Measurements from ENCODE around the gene BNIP1.
A peak's percentile ranks its signal among the peaks of the same experiment; 100 is the strongest.

Gene BNIP1

GRCh38 chr5:173165177-173166016 is 21.1 kb downstream of the BNIP1 start:
- no peak for DNase-seq (ENCODE audit: low spot score)

DNA sequence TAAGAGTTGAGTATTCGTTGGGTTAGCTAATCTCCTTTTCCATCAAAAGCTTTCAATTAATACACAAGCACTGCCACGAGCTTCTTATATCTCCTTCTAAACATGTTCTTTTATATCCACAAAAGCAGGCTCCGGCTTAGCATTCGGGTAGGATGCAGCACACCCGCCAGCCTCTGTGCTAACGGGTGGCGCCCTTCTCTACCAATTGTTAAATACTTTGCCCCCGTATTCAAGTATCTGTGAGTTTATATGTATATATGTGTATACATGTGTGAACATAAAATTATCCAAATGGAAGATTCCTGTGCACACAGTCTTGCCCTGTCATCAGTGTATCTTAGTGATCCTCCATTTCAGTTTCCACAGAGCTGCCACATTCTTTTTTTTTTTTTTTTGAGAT is 27.8 kb downstream of the BNIP1 start:
- no peak for DNase-seq (ENCODE audit: low spot score)

- no peak for DNase-seq (ENCODE audit: low spot score)
Observed at GRCh38 chr5:173175523-173175922, 31.2 kb downstream of the BNIP1 start.

- DNase-seq (ENCODE audit: low spot score) = no peak
Observed at GRCh38 chr5:173178369-173178910, 34.1 kb downstream of the BNIP1 start.

GRCh38 chr5:173180331-173180730 is 36.0 kb downstream of the BNIP1 start:
- DNase-seq (ENCODE audit: low spot score) = no peak

DNA sequence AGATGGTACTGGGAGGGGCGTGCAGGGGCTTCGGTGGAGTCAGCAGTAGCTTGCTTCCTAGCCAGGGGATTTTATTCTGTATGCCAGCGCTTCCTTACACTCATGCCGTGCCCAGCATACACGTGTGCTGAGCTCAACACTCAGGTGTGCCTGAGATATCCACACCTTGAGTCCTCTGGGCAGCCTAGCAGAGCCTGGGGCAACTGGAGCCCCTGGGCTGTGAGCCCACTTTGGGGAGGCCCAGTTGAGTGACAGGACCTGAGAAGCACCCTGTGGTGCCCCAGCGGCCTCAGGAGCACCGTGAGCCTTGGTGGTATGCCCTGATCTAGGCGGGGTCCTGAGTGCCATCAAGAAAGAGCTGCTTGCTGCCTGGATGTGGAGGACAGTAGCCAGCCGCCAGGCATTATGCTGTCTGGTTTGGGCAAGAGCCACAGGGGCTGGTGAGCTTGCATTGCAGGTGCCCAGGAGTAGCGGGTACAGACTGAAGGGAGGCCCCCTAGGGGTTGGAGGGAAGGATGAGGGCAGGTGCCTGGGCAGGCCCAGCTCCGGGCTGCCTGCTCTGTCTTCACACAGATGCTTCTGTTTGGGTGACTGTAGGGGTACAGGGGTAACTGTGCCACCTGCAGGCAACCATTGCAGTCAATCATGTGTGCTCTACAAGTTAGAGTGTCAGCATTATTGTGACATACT is 42.9 kb downstream of the BNIP1 start:
- DNase-seq (ENCODE audit: low spot score) = no peak

DNA sequence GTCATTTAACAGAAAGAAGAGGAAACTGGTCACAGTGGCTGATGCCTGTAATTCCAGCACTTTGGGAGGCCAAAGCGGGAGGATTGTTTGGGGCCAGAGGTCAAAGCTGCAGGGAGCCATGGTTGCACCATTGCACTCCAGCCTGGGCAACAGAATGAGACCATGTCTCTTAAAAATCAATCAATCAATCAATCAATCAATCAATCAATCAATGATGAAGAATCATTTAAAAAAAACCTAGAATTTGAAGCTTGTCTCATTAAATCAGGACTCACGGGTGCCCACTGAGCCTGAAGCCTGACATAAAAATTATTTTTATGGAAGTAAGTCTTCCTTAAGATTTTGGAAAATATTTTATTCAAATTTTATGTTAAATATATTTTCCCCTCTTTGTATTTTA is 43.9 kb downstream of the BNIP1 start:
- no peak for DNase-seq (ENCODE audit: low spot score)

DNA sequence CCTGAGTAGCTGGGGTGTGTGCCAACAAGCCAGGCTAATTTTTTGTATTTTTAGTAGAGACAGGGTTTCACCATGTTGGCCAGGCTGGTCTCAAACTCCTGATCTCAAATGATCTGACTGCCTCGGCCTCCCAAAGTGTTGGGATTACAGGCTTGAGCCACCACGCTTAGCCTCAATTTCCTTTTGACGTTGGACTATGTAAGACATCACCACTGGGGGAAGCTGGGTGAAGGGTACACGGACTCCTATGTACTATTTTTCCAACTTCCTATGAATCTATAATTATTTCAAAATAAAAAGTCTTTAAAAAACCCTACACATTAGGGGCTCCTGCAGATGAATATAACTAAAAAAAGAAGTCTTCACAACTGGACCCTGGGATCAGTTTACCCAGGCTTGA is 46.7 kb downstream of the BNIP1 start:
- DNase-seq (ENCODE audit: low spot score) = no peak

- DNase-seq (ENCODE audit: low spot score) = no peak
Observed at GRCh38 chr5:173191561-173191960, 47.2 kb downstream of the BNIP1 start.

DNA sequence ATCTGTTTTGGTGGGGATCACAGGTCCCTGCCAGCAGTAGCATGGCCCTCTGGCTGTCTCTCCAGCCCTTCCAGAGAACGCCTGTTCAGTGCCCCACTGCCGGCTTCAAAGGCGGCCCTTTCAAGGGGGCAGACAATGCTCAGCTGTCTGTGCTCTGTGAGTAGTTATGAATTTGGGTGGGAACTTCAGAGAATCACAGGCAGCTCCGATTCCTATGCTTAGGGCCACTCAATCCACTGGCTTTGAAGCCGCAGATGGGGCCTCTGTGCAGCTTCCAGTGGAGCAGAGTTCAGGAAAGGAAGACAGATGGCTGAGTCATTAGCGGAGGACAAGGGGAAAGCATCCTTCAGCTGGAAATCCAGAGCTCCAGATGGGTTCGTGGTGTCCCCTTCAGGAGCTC is 48.2 kb downstream of the BNIP1 start:
- no peak for DNase-seq (ENCODE audit: low spot score)

DNA sequence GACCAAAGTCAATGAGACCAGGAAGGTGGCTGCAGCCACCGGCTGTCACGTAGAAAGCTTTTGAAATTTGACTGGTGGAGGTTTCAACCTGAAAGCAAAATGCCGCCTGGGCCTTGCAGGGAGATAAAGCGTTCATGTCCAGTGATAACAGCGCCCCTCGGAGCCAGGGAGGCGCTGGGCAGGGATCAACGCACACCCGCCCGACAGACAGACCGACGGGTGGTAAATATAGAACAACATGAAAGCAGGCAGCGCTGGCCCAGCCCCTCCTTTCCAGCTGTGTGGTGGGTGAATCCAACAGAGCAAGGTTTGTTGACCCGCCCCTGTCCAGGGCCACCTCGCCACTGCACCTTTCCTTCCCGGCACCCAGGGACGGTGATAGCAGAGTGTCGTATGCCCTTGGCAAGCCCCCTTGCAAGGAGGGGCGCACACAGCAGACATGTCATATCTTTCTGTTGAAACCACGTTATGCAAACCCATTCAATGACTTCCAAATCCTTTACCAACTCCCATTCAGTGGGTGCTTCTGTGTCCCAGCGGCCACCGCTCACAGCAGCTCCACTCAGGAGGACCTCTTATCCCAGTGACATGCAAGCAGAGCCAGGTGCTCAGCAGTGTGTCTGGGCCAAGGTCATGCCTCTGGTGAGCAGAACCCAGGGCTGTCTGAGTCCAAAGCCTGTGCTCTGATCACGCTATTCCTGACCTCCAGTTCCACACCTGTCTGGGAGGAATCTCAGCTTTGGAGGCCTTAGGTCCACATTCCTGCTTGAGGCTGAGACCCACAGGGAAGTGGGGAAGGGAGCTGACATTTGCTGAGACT is 52.0 kb downstream of the BNIP1 start:
- DNase-seq (ENCODE audit: low spot score) = no peak

DNA sequence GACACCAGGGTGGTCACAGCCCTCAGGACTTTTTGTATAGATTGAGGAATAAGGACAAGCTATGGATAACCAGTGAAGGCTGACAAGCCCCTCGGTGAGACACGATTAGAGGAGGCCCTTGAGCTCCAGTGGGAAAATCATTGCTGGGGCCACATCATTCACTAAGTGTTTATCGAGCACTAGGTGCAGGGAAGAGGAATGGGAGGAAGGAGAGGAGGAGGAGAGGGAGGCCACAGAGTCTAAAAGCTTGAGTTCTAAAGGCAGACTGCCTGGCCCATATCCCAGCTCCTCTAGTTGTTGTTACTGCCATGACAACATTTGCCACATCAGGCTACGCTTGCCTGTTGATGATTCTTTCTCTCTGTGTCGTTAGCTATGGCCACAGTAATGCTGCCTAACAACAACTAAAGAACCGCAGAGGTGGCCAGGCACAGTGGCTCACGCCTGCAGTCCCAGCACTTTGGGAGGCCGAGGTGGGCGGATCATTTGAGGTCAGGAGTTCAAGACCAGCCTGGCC is 53.1 kb downstream of the BNIP1 start:
- DNase-seq (ENCODE audit: low spot score) = peak; percentile 23

DNA sequence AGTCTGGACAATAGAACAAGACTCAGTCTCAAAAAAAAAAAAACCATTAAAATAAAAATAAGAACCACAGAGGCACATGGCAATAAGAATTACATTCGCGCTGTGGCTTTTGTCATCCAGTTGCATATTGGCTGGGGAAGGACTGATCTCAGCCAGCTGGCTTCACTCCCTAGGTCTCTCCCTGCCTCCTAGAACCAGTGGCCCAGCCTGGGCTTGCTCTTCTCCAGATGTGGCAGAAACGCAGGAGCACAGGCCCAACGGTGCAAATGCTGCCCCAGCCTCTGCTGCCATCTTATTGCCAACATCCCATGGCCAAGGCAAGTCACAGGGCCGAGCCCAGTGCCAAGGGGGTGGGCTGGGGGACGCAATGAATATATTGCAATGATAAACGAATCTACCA is 53.7 kb downstream of the BNIP1 start:
- peak; percentile 21 for DNase-seq (ENCODE audit: low spot score)

GRCh38 chr5:173200356-173200755 is 56.0 kb downstream of the BNIP1 start:
- DNase-seq (ENCODE audit: low spot score) = no peak

DNA sequence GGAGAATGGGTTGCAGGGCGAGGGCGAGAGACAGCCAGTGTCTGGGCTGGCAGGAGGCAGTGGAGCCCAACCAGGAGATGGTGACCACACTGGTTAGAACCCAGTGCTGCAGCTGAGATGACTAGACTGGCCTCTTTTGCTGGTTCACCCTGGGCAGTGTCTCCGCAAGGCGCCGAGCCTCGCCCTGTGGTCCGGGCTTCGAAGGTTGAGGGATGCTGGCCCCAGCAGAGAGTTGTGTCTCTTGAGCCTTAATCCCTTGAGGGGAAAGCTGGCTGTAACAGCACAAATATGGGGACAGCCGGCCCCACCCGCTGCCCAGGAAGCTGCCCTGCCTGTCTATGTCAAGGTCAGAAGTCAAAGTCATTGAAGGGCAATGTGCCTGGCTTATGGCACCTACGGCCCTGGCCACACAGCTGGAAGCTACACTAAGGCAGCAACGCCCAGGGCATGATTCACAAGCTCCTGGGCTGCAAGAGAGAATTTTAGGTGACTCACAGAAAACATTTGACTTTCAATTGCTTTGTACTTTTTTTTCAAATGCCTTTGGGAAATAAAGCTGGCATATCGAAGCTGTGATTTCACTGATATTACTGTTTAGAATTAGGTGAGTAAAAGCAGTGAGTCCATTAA is 57.4 kb downstream of the BNIP1 start:
- peak; percentile 91 for DNase-seq (ENCODE audit: low spot score)

DNA sequence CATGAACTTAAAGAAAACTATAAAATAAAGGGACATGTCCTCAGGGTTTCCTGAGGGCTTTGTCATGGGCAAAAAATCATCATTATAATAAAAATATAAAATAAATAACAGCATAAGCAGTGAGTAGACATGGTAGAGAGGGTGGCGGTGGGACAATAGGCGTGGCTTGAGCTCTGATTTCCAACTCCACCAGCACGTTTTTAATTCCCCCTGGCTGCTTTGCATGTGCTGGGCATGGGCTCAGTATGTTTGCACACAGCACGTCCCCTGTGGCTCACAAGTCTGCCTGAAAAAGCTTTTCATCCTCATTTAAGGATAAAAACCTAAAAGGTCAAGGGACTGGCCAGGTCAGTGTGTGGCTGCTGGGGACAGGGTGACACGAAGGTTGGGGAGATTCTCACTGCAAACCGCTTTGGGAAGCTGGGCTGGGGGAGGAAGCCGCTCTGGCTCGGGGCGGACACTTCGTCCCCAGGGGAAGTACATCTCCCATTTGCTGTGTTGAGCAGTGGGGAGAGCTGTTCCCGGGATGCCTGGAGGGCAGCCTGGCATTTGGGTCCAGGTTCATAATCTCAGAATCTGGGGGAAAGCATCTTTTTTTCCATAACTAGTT is 58.0 kb downstream of the BNIP1 start:
- DNase-seq (ENCODE audit: low spot score) = no peak

GRCh38 chr5:173204185-173204979 is 60.1 kb downstream of the BNIP1 start:
- no peak for DNase-seq (ENCODE audit: low spot score)

- DNase-seq (ENCODE audit: low spot score) = no peak
Observed at GRCh38 chr5:173205916-173206315, 61.6 kb downstream of the BNIP1 start.

GRCh38 chr5:173208296-173208695 is 64.0 kb downstream of the BNIP1 start:
- no peak for DNase-seq (ENCODE audit: low spot score)

DNA sequence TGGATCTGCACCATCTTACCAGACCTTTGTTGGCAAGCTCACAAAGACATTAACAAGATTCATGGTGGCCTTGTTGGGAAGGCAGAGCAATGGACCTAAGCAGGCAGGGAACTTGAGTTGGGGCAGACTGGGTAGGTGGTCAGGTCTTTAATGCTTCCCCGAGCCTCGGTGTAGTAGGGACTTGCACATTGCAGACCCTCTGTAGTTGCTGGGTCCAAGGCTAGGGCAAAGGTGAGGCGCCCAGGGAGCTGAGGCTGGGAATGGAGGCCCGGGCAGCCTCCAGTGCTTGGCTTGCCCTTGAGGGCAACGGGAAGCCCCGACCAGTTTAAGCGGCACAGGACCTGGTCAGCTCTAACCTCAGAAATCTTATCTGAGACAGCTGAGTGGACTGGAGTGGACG is 66.5 kb downstream of the BNIP1 start:
- DNase-seq (ENCODE audit: low spot score) = no peak
